NT2/D1 (cell line): ENCODE measurements around the gene SCMH1.

Source experiments
- SUZ12 ChIP-seq: IDR thresholded peaks from 2 replicates; pipeline ENCODE4 v1.6.1; 2011; ENCODE audit not compliant: insufficient read length, insufficient read depth; ENCODE audit errors: extremely low read depth
- ZNF274 ChIP-seq: IDR thresholded peaks from 2 replicates; pipeline ENCODE4 v1.6.1; 2011; ENCODE audit warnings: mild to moderate bottlenecking, low read depth, low read length

DNA sequence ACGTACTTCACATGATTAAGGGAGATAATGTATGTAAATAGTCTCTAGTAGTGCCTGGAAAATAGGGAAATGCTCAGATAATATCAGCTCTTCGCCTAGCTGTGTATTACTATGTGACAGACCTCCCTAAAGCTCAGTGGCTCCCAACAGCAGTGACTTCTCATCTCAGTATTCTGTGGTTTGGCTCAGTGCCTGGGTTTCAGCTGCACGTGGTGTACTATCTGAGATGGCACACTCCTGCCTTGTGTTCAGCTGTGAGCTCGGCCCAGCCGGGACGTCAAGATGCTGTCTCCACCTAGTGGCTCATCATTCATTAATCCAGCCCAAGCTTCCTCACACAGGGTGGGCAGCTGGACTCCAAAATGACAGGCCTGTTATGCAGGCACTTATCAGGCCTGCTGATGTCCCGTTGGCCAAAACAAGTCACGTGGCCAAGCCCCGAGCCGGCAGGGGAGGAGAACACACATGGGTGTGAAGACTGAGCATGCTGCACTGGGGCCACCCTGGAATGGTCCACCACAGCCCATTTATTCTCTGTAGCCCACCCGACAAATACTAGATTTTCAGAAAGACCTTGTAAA lies 238.4 kb downstream of the SCMH1 start:
- TF ChIP-seq SUZ12 (no peak), ZNF274 (no peak)
